Measurements from ENCODE around the gene DACH1.

The DACH1 gene

GRCh38 chr13:71828117-71828516 lies 38.9 kb downstream of the DACH1 start:
- peak; percentile 44 to 89 for DNase-seq (ENCODE audit: low read depth in 1 of 2, low spot score in 1 of 2)
- Histone ChIP-seq H3K27me3 (ENCODE audit: insufficient read depth, poor library complexity, severe bottlenecking) (no peaks in the 10 kb centered on the region), H3K27ac (replicated peaks) (peak overlapping the region; percentile 88), H3K4me3 (replicated peaks; ENCODE audit: insufficient read depth, low read length) (no peak overlapping the region)
- TF ChIP-seq CTCF (IDR thresholded peaks at IDR 0.05; ENCODE audit: insufficient read depth, low read length) (no peak), REST (IDR thresholded peaks at IDR 0.05; ENCODE audit: insufficient replicate concordance, low read depth) (peak; percentile 18), POLR2AphosphoS5 (IDR thresholded peaks at IDR 0.05; ENCODE audit: low read depth) (peak; percentile 70), SPI1 (IDR thresholded peaks at IDR 0.05; ENCODE audit: borderline replicate concordance, low read depth) (peak; percentile 16; the same call in 1 of the 2 replicates), GABPA (IDR thresholded peaks at IDR 0.05; ENCODE audit: low read depth) (peak; percentile 16; the same call in 1 of the 2 replicates)

- Histone ChIP-seq H3K27me3 (ENCODE audit: insufficient read depth, poor library complexity, severe bottlenecking) (no peaks in the 10 kb centered on the region), H3K27ac (replicated peaks) (peak overlapping the region; percentile 88), H3K4me3 (replicated peaks; ENCODE audit: insufficient read depth, low read length) (no peak overlapping the region)
- no peak for DNase-seq (ENCODE audit: low read depth in 1 of 2, low spot score in 1 of 2)
- no peak for TF ChIP-seq SPI1 (IDR thresholded peaks at IDR 0.05; ENCODE audit: borderline replicate concordance, low read depth)
- TF ChIP-seq GABPA (IDR thresholded peaks at IDR 0.05; ENCODE audit: low read depth) = no peak
- TF ChIP-seq CTCF (IDR thresholded peaks at IDR 0.05; ENCODE audit: insufficient read depth, low read length) = no peak
- TF ChIP-seq REST (IDR thresholded peaks at IDR 0.05; ENCODE audit: insufficient replicate concordance, low read depth) = no peak
- TF ChIP-seq POLR2AphosphoS5 (IDR thresholded peaks at IDR 0.05; ENCODE audit: low read depth) = no peak
Observed at GRCh38 chr13:71827241-71827640, 39.8 kb downstream of the DACH1 start.

- TF ChIP-seq REST (IDR thresholded peaks at IDR 0.05; ENCODE audit: insufficient replicate concordance, low read depth) (no peak), SPI1 (IDR thresholded peaks at IDR 0.05; ENCODE audit: borderline replicate concordance, low read depth) (no peak), POLR2AphosphoS5 (IDR thresholded peaks at IDR 0.05; ENCODE audit: low read depth) (no peak), CTCF (IDR thresholded peaks at IDR 0.05; ENCODE audit: insufficient read depth, low read length) (no peak), GABPA (IDR thresholded peaks at IDR 0.05; ENCODE audit: low read depth) (no peak)
- H3K27ac ChIP-seq (replicated peaks) = no peak overlapping the region
- no peak for DNase-seq (ENCODE audit: low read depth in 1 of 2, low spot score in 1 of 2)
Observed at GRCh38 chr13:71820699-71821098, 46.3 kb downstream of the DACH1 start.

More at GRCh38 chr13:71820699-71821098, 46.3 kb downstream of the DACH1 start:
- Histone ChIP-seq H3K27me3 (ENCODE audit: insufficient read depth, poor library complexity, severe bottlenecking) (no peaks in the 10 kb centered on the region), H3K4me3 (replicated peaks; ENCODE audit: insufficient read depth, low read length) (no peak overlapping the region)
